Esophagus squamous epithelium (tissue), 5 donors: ENCODE results near the gene CEP162. TPM values are rescaled to one million over a fixed set of nuclear protein-coding genes. Genes with fewer than 3 reads are reported as not detected.
"Not testable (repeated sequence)": the region's sequence is repeated elsewhere in the genome, so short reads cannot be mapped to it uniquely, and the experiment has no call there.

Source experiments
- DNase-seq: peaks from one replicate; lab custom pipeline; 2025; lab: John Stamatoyannopoulos, UW
- H3K27ac ChIP-seq, 4 donors: fragments of 200-600 bp; sonication (generic); one replicate each; pipeline ENCODE4 v1.5.1; 2016 to 2019; ENCODE audit warnings: mild to moderate bottlenecking in 1 of 4
- H3K27me3 ChIP-seq, 4 donors: fragments of 200-600 bp; sonication (generic); 1 replicate in 3 of 4; 2 replicates in 1 of 4; pipeline versions ENCODE4 v1.5.1 to v1.6.0; 2017 to 2021; ENCODE audit warnings: antibody characterized with exemption in 1 of 4
- H3K36me3 ChIP-seq, 3 donors: fragments of 200-600 bp; sonication (generic); one replicate each; pipeline ENCODE4 v1.5.1; 2016 to 2019
- H3K4me1 ChIP-seq, 3 donors: fragments of 200-600 bp; sonication (generic); one replicate each; pipeline ENCODE4 v1.5.1; 2017 to 2019
- H3K4me3 ChIP-seq, 4 donors: fragments of 200-600 bp; sonication (generic); 1 replicate in 3 of 4; 2 replicates in 1 of 4; pipeline ENCODE4 v1.5.1; 2016 to 2019; ENCODE audit warnings: mild to moderate bottlenecking in 2 of 4, moderate library complexity in 1 of 4
- H3K9me3 ChIP-seq, 3 donors: fragments of 200-600 bp; sonication (generic); one replicate each; pipeline ENCODE4 v1.5.1; 2016 to 2019
- CTCF ChIP-seq, 6 experiments: fragments of 450-650 bp in 4 of 6; fragments of 200-600 bp in 2 of 6; sonication (generic) in 2 of 6; IDR thresholded peaks; one replicate each; pipeline ENCODE4 v1.5.1; 2016 to 2019; ENCODE audit warnings: antibody characterized with exemption in 6 of 6, mild to moderate bottlenecking in 4 of 6, moderate library complexity in 4 of 6
- POLR2A ChIP-seq, 4 donors: fragments of 450-650 bp; IDR thresholded peaks; one replicate each; pipeline ENCODE4 v1.6.1; 2017; ENCODE audit warnings: antibody characterized with exemption in 4 of 4, mild to moderate bottlenecking in 4 of 4, moderate library complexity in 3 of 4
- WGBS, 2 donors: methylation state at CpG; one replicate each; pipeline ENCODE4 v1.1.5; 2018; 5-methylcytosine and 5-hydroxymethylcytosine counted together
- intact Hi-C: fragments of 100-400 bp; cut with DNase I; formaldehyde crosslinking; loops from one replicate; pipeline ENCODE4 v1.15.0; 2022
- total RNA-seq, 4 donors: library from RNA; depleted of rRNA; stranded (reverse); fragments of >200 nt; gene quantifications; one replicate each; pipeline ENCODE4 v1.1.0, GENCODE V29; 2016
- donor health status: DM: yes; HTN: yes; CAD: no.

Gene CEP162
- total RNA-seq, 4 donors from 2014 or later: 2.9 to 6.4 (median 4.5) TPM

GRCh38 chr6:84220809-84221409, 6.5 kb downstream of the CEP162 start:
- peaks cover 0 to 10% (median 5%) of the 10 kb centered on the region in 3 donors for H3K36me3 ChIP-seq
- WGBS, 2 donors: 68 to 75% methylated on average over 3 of the region's 3 CpGs
- peaks cover 0 to 5% (median 0%) of the 10 kb centered on the region in 3 donors for H3K4me1 ChIP-seq
- no peaks in the 10 kb centered on the region for H3K9me3 ChIP-seq
- intact Hi-C loops: no loop called here
- no peak for TF ChIP-seq POLR2A (IDR thresholded peaks at IDR 0.05)
- peak in 5 of 6 experiments; percentile 21 to 60 (median 31) for TF ChIP-seq CTCF (IDR thresholded peaks at IDR 0.05)
- no peak for DNase-seq
- H3K4me3 ChIP-seq: no peak overlapping the region
- no peaks in the 10 kb centered on the region for H3K27me3 ChIP-seq
- H3K27ac ChIP-seq: no peak overlapping the region

- H3K27ac ChIP-seq: no peak overlapping the region
- intact Hi-C loops: loop anchor here (5.0 kb wide), 1 partner anchor 336 kb away; no protein-coding TSS in a partner anchor
- no peak for DNase-seq
- no peak overlapping the region for H3K4me3 ChIP-seq
- TF ChIP-seq POLR2A (IDR thresholded peaks at IDR 0.05): no peak
- no peak for TF ChIP-seq CTCF (IDR thresholded peaks at IDR 0.05)
- H3K9me3 ChIP-seq: no peaks in the 10 kb centered on the region
- WGBS, 2 donors: 79 to 90% methylated on average over 3 of the region's 3 CpGs
- no peaks in the 10 kb centered on the region for H3K27me3 ChIP-seq
- H3K36me3 ChIP-seq: peaks cover 0 to 32% (median 5%) of the 10 kb centered on the region in 3 donors
- H3K4me1 ChIP-seq: no peaks in the 10 kb centered on the region
Measured at GRCh38 chr6:84218091-84218490, 9.4 kb downstream of the CEP162 start.

GRCh38 chr6:84213217-84213616, 14.2 kb downstream of the CEP162 start:
- TF ChIP-seq POLR2A (IDR thresholded peaks at IDR 0.05) (no peak), CTCF (IDR thresholded peaks at IDR 0.05) (no peak)
- H3K4me1 ChIP-seq: no peaks in the 10 kb centered on the region
- 78 to 85% methylated on average over 1 of the region's 1 CpG for WGBS, 2 donors
- no peak for DNase-seq
- no peak overlapping the region for H3K27ac ChIP-seq
- peaks cover 0 to 42% (median 5%) of the 10 kb centered on the region in 3 donors for H3K36me3 ChIP-seq
- no peaks in the 10 kb centered on the region for H3K27me3 ChIP-seq
- no peaks in the 10 kb centered on the region for H3K9me3 ChIP-seq
- H3K4me3 ChIP-seq: no peak overlapping the region
- intact Hi-C loops: no loop called here

- Histone ChIP-seq H3K4me1 (no peaks in the 10 kb centered on the region), H3K36me3 (peaks cover 0 to 70% (median 5%) of the 10 kb centered on the region in 3 donors), H3K4me3 (no peak overlapping the region), H3K27me3 (no peaks in the 10 kb centered on the region), H3K9me3 (no peaks in the 10 kb centered on the region), H3K27ac (no peak overlapping the region)
- DNase-seq: no peak
- intact Hi-C loops: no loop called here
- no peak for TF ChIP-seq POLR2A (IDR thresholded peaks at IDR 0.05)
- no peak for TF ChIP-seq CTCF (IDR thresholded peaks at IDR 0.05)
- WGBS, 2 donors: 80 to 81% methylated on average over 3 of the region's 3 CpGs
Measured at GRCh38 chr6:84204011-84204410, 23.4 kb downstream of the CEP162 start.

- intact Hi-C loops: not testable (repeated sequence)
Measured at GRCh38 chr6:84199987-84200386, 27.5 kb downstream of the CEP162 start.

More at GRCh38 chr6:84199987-84200386, 27.5 kb downstream of the CEP162 start:
- H3K27ac ChIP-seq, H3K4me3 ChIP-seq, H3K4me1 ChIP-seq, H3K27me3 ChIP-seq, DNase-seq, H3K9me3 ChIP-seq: not testable (repeated sequence)
- WGBS, 2 donors: 87 to 92% methylated on average over 6 of the region's 6 CpGs
- H3K36me3 ChIP-seq: peaks cover 0 to 86% (median 5%) of the 10 kb centered on the region in 3 donors
